ENCODE results near the gene HAP1. TPM values are rescaled to one million over a fixed set of nuclear protein-coding genes. Genes with fewer than 3 reads are reported as not detected.

The HAP1 gene
- total and polyA plus RNA-seq, 2 of the 8 experiments (the other 6 are each of a cell fraction or from before 2014, with no cell fraction given) = 2.3 to 3.6 TPM

- Histone ChIP-seq H3K9ac (replicated peaks in 1 of 4; ENCODE audit: extremely low read depth in 1 of 4, low read depth in 3 of 4, low read length in 3 of 4) (no peak overlapping the region), H4K20me1 (replicated peaks in 1 of 2; ENCODE audit: control insufficient read depth in 1 of 2, insufficient read depth in 2 of 2, low read length in 2 of 2) (peaks cover 0 to under 1% of the 10 kb centered on the region in 2 experiments), H3K27me3 (replicated peaks in 1 of 4; ENCODE audit: control insufficient read depth in 3 of 4, extremely low read depth in 1 of 4, insufficient read depth in 3 of 4, low read length in 3 of 4) (peaks cover 0 to 8% (median 3%) of the 10 kb centered on the region in 4 experiments; a peak in 5 of 7 replicates), H3K79me2 (ENCODE audit: control insufficient read depth in 1 of 2, insufficient read depth in 2 of 2, low read length in 2 of 2) (no peaks in the 10 kb centered on the region), H2BK120ac (replicated peaks; ENCODE audit: low read depth, low read length) (no peak overlapping the region), H2BK12ac (ENCODE audit: low read depth, low read length) (no peak overlapping the region), H3K79me1 (ENCODE audit: low read depth, low read length) (no peaks in the 10 kb centered on the region), H4K8ac (ENCODE audit: extremely low read depth, insufficient read depth, low read length) (no peak overlapping the region), H2BK5ac (ENCODE audit: low read depth, low read length) (no peak overlapping the region), H3K4ac (replicated peaks; ENCODE audit: insufficient read length, low read depth, low read length) (no peak overlapping the region), H3K9me3 (ENCODE audit: insufficient read depth in 2 of 2, low read depth in 1 of 2, low read length in 1 of 2) (no peaks in the 10 kb centered on the region), H3K23ac (ENCODE audit: insufficient read length) (no peak overlapping the region), H3K18ac (ENCODE audit: extremely low read depth, low read length) (no peak overlapping the region), H3K14ac (ENCODE audit: insufficient read length) (no peak overlapping the region), H2AK5ac (ENCODE audit: low read depth, low read length) (no peak overlapping the region), H2BK15ac (ENCODE audit: low read length) (no peak overlapping the region), H4K91ac (replicated peaks; ENCODE audit: insufficient read length, low read length) (no peak overlapping the region), H3K4me2 (ENCODE audit: insufficient read depth in 1 of 2, low read depth in 2 of 2, low read length in 2 of 2) (no peak overlapping the region), H3K4me3 (ENCODE audit: extremely low read depth in 1 of 4, insufficient read depth in 2 of 4, low read depth in 3 of 4, low read length in 4 of 4) (no peak overlapping the region), H3K23me2 (ENCODE audit: low read depth, low read length) (no peaks in the 10 kb centered on the region), H3K27ac (ENCODE audit: low read depth, low read length) (no peak overlapping the region), H4K5ac (ENCODE audit: insufficient read length, low read depth, low read length) (no peak overlapping the region), H3K36me3 (ENCODE audit: control insufficient read depth in 2 of 4, insufficient read depth in 4 of 4, low read length in 3 of 4) (no peaks in the 10 kb centered on the region), H3K4me1 (replicated peaks in 1 of 4; ENCODE audit: control insufficient read depth in 3 of 4, insufficient read depth in 4 of 4, low read length in 3 of 4) (peaks cover 0 to 2% (median 0%) of the 10 kb centered on the region in 4 experiments; a peak in 2 of 7 replicates), H2AFZ (ENCODE audit: low read length) (no peak overlapping the region), H3K56ac (replicated peaks; ENCODE audit: insufficient read length, low read depth, low read length) (no peak overlapping the region), H2BK20ac (ENCODE audit: low read length) (no peak overlapping the region)
- POLR2A ChIA-PET (ENCODE audit: partially characterized antibody) = interaction anchor here (1.0 to 22.1 kb wide), 4 partner anchors 10 to 25 kb away, joined by 4 to 378 read pairs (median 11); partner anchors contain the start of genes EIF1 and HAP1
- DNase-seq (ENCODE audit: low read depth in 1 of 2, low spot score in 2 of 2) (no peak), FAIRE-seq (no peak)
- CTCF ChIA-PET (ENCODE audit: partially characterized antibody) = interaction anchor here (0.6 to 3.6 kb wide), 5 partner anchors 9 to 1943 kb away, joined by 4 to 20 read pairs (median 4); partner anchors contain the start of gene JUP
- 91% methylated on average over 14 of the region's 15 CpGs; no CpG with 5 or more reads in 1 of the 2 experiments for whole genome bisulfite sequencing, 2 experiments (ENCODE audit: extremely low coverage in 1 of 2, insufficient coverage in 1 of 2, insufficient read length in 1 of 2, insufficient replicate concordance in 2 of 2, low coverage in 1 of 2, low lambda C conversion rate in 2 of 2, missing lambda C conversion rate in 1 of 2)
- TF ChIP-seq SUZ12 (IDR thresholded peaks at IDR 0.05; ENCODE audit: low read length) (no peak), PHF8 (conservative IDR thresholded peaks at IDR 0.05; ENCODE audit: low read depth, low read length) (no peak), TCF12 (IDR thresholded peaks at IDR 0.05; ENCODE audit: low read depth, low read length) (no peak), HDAC6 (IDR thresholded peaks at IDR 0.05; ENCODE audit: low read depth, low read length) (no peak), CBX8 (IDR thresholded peaks at IDR 0.05; ENCODE audit: borderline replicate concordance, low read depth, low read length) (no peak), USF2 (IDR thresholded peaks at IDR 0.05; ENCODE audit: low read length) (no peak), EGR1 (IDR thresholded peaks at IDR 0.05; ENCODE audit: borderline replicate concordance, low read depth, low read length) (no peak), GTF2F1 (IDR thresholded peaks at IDR 0.05; ENCODE audit: borderline replicate concordance, low read depth, low read length) (no peak), CBX5 (IDR thresholded peaks at IDR 0.05; ENCODE audit: low read depth, low read length) (no peak), SAP30 (IDR thresholded peaks at IDR 0.05; ENCODE audit: insufficient read depth, insufficient replicate concordance, low read length) (no peak), BACH1 (IDR thresholded peaks at IDR 0.05; ENCODE audit: low read length) (no peak)
Measured at GRCh38 chr17:41717408-41718286, 16.8 kb downstream of the HAP1 start.

Data from H1 (cell line).